ENCODE results near the gene GDF10. TPM values are rescaled to one million over a fixed set of nuclear protein-coding genes. Genes with fewer than 3 reads are reported as not detected.

GDF10 gene
- total and polyA plus RNA-seq, 5 donors from 2014 or later, result not detected

DNA sequence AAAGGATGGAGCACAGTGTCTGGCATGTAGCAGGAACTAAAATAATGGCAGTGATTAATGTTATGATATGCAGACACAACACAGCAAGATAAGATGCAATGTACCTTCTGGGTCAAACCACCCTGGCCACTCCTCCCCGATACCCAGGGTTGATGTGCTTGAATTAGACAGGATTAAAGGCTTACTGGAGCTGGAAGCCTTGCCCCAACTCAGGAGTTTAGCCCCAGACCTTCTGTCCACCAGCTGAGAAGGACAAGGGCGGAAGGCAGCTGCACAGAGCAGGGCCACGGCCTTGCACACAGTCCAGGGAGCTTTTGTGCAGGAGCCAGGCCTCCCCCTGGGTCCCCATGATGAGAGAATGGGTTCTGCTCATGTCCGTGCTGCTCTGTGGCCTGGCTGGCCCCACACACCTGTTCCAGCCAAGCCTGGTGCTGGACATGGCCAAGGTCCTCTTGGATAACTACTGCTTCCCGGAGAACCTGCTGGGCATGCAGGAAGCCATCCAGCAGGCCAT is 48.2 kb downstream of the GDF10 start, which contains the start of gene RBP3:
RBP3 (plus strand) TSS at position 226 of the 514 bp plus-strand sequence; CDS start at position 348, 122 bp downstream.
- no peak within 1 kb of the TSS for H3K4me3 Mint-ChIP-seq
- Histone ChIP-seq H3K27ac (ENCODE audit: insufficient read depth, low read length, poor library complexity, severe bottlenecking) (no peak within 1 kb of the TSS), H3K36me3 (ENCODE audit: control insufficient read depth, insufficient read depth, low read length) (no peaks in the 10 kb centered on the region), H3K4me3 (ENCODE audit: low read depth, low read length) (no peak within 1 kb of the TSS), H3K4me1 (ENCODE audit: control insufficient read depth, insufficient read depth, low read length, poor library complexity, severe bottlenecking) (no peaks in the 10 kb centered on the region), H3K27me3 (ENCODE audit: control insufficient read depth, insufficient read depth, low read length) (no peaks in the 10 kb centered on the region), H3K9me3 (ENCODE audit: control insufficient read depth in 2 of 2, low read length in 2 of 2) (no peaks in the 10 kb centered on the region)
- no peaks in the 10 kb centered on the region for H3K4me1 Mint-ChIP-seq
- no peak for ATAC-seq (ENCODE audit: low read depth in 2 of 2)
- H3K9me3 Mint-ChIP-seq, result no peaks in the 10 kb centered on the region
- H3K27ac Mint-ChIP-seq, result no peak within 1 kb of the TSS
- no peak for DNase-seq
- peaks cover 6% of the 10 kb centered on the region for H3K27me3 Mint-ChIP-seq
- H3K36me3 Mint-ChIP-seq, result no peaks in the 10 kb centered on the region

DNA sequence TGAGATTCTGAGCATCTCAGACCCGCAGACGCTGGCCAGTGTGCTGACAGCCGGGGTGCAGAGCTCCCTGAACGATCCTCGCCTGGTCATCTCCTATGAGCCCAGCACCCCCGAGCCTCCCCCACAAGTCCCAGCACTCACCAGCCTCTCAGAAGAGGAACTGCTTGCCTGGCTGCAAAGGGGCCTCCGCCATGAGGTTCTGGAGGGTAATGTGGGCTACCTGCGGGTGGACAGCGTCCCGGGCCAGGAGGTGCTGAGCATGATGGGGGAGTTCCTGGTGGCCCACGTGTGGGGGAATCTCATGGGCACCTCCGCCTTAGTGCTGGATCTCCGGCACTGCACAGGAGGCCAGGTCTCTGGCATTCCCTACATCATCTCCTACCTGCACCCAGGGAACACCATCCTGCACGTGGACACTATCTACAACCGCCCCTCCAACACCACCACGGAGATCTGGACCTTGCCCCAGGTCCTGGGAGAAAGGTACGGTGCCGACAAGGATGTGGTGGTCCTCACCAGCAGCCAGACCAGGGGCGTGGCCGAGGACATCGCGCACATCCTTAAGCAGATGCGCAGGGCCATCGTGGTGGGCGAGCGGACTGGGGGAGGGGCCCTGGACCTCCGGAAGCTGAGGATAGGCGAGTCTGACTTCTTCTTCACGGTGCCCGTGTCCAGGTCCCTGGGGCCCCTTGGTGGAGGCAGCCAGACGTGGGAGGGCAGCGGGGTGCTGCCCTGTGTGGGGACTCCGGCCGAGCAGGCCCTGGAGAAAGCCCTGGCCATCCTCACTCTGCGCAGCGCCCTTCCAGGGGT is 48.9 kb downstream of the GDF10 start:
- Histone ChIP-seq H3K27me3 (ENCODE audit: control insufficient read depth, insufficient read depth, low read length) (no peaks in the 10 kb centered on the region), H3K4me3 (ENCODE audit: low read depth, low read length) (no peak overlapping the region), H3K4me1 (ENCODE audit: control insufficient read depth, insufficient read depth, low read length, poor library complexity, severe bottlenecking) (no peaks in the 10 kb centered on the region), H3K9me3 (ENCODE audit: control insufficient read depth in 2 of 2, low read length in 2 of 2) (no peaks in the 10 kb centered on the region), H3K27ac (ENCODE audit: insufficient read depth, low read length, poor library complexity, severe bottlenecking) (no peak overlapping the region), H3K36me3 (ENCODE audit: control insufficient read depth, insufficient read depth, low read length) (no peaks in the 10 kb centered on the region)
- no peak for ATAC-seq (ENCODE audit: low read depth in 2 of 2)
- Mint-ChIP-seq H3K27ac (no peak overlapping the region), H3K36me3 (no peaks in the 10 kb centered on the region), H3K4me3 (no peak overlapping the region), H3K9me3 (no peaks in the 10 kb centered on the region), H3K4me1 (no peaks in the 10 kb centered on the region), H3K27me3 (peaks cover 6% of the 10 kb centered on the region)
- DNase-seq, result no peak

DNA sequence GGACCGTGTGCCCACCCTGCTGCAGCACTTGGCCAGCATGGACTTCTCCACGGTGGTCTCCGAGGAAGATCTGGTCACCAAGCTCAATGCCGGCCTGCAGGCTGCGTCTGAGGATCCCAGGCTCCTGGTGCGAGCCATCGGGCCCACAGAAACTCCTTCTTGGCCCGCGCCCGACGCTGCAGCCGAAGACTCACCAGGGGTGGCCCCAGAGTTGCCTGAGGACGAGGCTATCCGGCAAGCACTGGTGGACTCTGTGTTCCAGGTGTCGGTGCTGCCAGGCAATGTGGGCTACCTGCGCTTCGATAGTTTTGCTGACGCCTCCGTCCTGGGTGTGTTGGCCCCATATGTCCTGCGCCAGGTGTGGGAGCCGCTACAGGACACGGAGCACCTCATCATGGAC is 49.5 kb downstream of the GDF10 start:
- no peaks in the 10 kb centered on the region for H3K9me3 ChIP-seq (ENCODE audit: control insufficient read depth in 2 of 2, low read length in 2 of 2)
- H3K36me3 ChIP-seq (ENCODE audit: control insufficient read depth, insufficient read depth, low read length), result no peaks in the 10 kb centered on the region
- H3K4me1 ChIP-seq (ENCODE audit: control insufficient read depth, insufficient read depth, low read length, poor library complexity, severe bottlenecking), result no peaks in the 10 kb centered on the region
- Mint-ChIP-seq H3K9me3 (no peaks in the 10 kb centered on the region), H3K27ac (no peak overlapping the region), H3K4me3 (no peak overlapping the region), H3K4me1 (no peaks in the 10 kb centered on the region), H3K36me3 (no peaks in the 10 kb centered on the region), H3K27me3 (peaks cover 6% of the 10 kb centered on the region)
- no peak overlapping the region for H3K27ac ChIP-seq (ENCODE audit: insufficient read depth, low read length, poor library complexity, severe bottlenecking)
- ATAC-seq (ENCODE audit: low read depth in 2 of 2), result no peak
- H3K27me3 ChIP-seq (ENCODE audit: control insufficient read depth, insufficient read depth, low read length), result no peaks in the 10 kb centered on the region
- H3K4me3 ChIP-seq (ENCODE audit: low read depth, low read length), result no peak overlapping the region
- no peak for DNase-seq

DNA sequence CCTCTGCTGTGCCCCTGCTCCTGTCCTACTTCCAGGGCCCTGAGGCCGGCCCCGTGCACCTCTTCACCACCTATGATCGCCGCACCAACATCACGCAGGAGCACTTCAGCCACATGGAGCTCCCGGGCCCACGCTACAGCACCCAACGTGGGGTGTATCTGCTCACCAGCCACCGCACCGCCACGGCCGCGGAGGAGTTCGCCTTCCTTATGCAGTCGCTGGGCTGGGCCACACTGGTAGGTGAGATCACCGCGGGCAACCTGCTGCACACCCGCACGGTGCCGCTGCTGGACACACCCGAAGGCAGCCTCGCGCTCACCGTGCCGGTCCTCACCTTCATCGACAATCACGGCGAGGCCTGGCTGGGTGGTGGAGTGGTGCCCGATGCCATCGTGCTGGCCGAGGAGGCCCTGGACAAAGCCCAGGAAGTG is 50.0 kb downstream of the GDF10 start:
- no peak for DNase-seq
- Mint-ChIP-seq H3K4me3 (no peak overlapping the region), H3K9me3 (no peaks in the 10 kb centered on the region), H3K27me3 (peaks cover 6% of the 10 kb centered on the region), H3K36me3 (no peaks in the 10 kb centered on the region), H3K27ac (no peak overlapping the region), H3K4me1 (no peaks in the 10 kb centered on the region)
- Histone ChIP-seq H3K27me3 (ENCODE audit: control insufficient read depth, insufficient read depth, low read length) (no peaks in the 10 kb centered on the region), H3K27ac (ENCODE audit: insufficient read depth, low read length, poor library complexity, severe bottlenecking) (no peak overlapping the region), H3K4me1 (ENCODE audit: control insufficient read depth, insufficient read depth, low read length, poor library complexity, severe bottlenecking) (no peaks in the 10 kb centered on the region), H3K9me3 (ENCODE audit: control insufficient read depth in 2 of 2, low read length in 2 of 2) (no peaks in the 10 kb centered on the region), H3K4me3 (ENCODE audit: low read depth, low read length) (no peak overlapping the region), H3K36me3 (ENCODE audit: control insufficient read depth, insufficient read depth, low read length) (no peaks in the 10 kb centered on the region)
- no peak for ATAC-seq (ENCODE audit: low read depth in 2 of 2)

DNA sequence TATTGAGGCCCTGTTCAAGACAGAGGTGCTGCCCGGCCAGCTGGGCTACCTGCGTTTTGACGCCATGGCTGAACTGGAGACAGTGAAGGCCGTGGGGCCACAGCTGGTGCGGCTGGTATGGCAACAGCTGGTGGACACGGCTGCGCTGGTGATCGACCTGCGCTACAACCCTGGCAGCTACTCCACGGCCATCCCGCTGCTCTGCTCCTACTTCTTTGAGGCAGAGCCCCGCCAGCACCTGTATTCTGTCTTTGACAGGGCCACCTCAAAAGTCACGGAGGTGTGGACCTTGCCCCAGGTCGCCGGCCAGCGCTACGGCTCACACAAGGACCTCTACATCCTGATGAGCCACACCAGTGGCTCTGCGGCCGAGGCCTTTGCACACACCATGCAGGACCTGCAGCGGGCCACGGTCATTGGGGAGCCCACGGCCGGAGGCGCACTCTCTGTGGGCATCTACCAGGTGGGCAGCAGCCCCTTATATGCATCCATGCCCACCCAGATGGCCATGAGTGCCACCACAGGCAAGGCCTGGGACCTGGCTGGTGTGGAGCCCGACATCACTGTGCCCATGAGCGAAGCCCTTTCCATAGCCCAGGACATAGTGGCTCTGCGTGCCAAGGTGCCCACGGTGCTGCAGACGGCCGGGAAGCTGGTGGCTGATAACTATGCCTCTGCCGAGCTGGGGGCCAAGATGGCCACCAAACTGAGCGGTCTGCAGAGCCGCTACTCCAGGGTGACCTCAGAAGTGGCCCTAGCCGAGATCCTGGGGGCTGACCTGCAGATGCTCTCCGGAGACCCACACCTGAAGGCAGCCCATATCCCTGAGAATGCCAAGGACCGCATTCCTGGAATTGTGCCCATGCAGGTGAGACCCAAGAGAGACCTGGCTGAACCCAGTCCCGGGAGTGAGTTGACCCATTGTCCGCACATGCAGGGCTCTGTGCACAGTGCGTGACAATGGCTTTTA is 51.0 kb downstream of the GDF10 start:
- Mint-ChIP-seq H3K4me1 (no peaks in the 10 kb centered on the region), H3K36me3 (no peaks in the 10 kb centered on the region), H3K27ac (no peak overlapping the region), H3K4me3 (no peak overlapping the region), H3K27me3 (peaks cover 6% of the 10 kb centered on the region), H3K9me3 (no peaks in the 10 kb centered on the region)
- Histone ChIP-seq H3K9me3 (ENCODE audit: control insufficient read depth in 2 of 2, low read length in 2 of 2) (no peaks in the 10 kb centered on the region), H3K27me3 (ENCODE audit: control insufficient read depth, insufficient read depth, low read length) (no peaks in the 10 kb centered on the region), H3K27ac (ENCODE audit: insufficient read depth, low read length, poor library complexity, severe bottlenecking) (no peak overlapping the region), H3K36me3 (ENCODE audit: control insufficient read depth, insufficient read depth, low read length) (no peaks in the 10 kb centered on the region), H3K4me3 (ENCODE audit: low read depth, low read length) (no peak overlapping the region), H3K4me1 (ENCODE audit: control insufficient read depth, insufficient read depth, low read length, poor library complexity, severe bottlenecking) (no peaks in the 10 kb centered on the region)
- DNase-seq (no peak), ATAC-seq (ENCODE audit: low read depth in 2 of 2) (no peak)

DNA sequence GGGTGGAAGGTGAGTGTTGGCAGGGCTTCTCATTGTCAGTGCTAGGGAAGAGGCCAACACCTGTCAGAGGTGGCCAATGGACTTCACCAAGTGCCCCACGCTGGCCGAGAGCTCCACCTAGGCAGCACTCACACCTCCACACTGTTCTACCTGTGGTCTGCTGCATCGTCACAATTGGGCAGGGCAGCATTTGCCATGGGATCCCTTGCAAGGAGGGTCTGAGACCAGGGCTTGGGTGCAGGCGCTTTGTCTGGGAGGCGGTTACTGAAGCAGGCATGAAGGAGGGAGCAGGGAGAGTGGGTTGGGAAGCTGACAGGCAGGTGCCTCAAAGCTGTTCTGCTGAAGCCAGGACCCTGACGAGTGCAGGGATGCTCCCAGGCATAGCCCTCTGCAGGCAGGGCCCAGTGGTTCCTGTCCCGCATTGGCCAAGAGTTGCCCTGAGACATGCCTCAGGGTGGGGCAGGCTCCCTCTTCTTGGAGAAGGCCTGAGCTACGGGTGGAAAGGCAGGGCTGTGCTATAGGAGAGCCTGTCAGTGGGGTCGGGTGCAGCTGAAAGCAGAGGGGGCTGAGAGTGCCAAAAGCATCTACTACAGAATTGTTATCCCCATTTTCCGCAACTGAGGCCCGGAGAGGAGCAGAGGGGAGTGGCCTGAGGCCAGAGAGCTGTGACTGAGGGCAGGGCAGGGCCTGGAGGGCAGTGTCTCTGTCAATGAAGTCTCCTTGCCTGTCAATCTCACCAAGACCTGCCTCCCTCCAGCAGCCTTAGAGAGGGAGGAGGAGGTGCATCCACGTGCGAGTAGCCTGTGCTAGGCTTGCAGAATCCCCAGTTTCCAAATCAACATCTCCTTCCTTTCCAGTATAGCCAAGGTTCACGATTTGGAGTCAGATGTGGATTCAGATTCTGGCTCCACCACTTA is 52.2 kb downstream of the GDF10 start:
- Histone ChIP-seq H3K27ac (ENCODE audit: insufficient read depth, low read length, poor library complexity, severe bottlenecking) (no peak overlapping the region), H3K27me3 (ENCODE audit: control insufficient read depth, insufficient read depth, low read length) (no peaks in the 10 kb centered on the region), H3K36me3 (ENCODE audit: control insufficient read depth, insufficient read depth, low read length) (no peaks in the 10 kb centered on the region), H3K9me3 (ENCODE audit: control insufficient read depth in 2 of 2, low read length in 2 of 2) (no peaks in the 10 kb centered on the region), H3K4me1 (ENCODE audit: control insufficient read depth, insufficient read depth, low read length, poor library complexity, severe bottlenecking) (no peaks in the 10 kb centered on the region), H3K4me3 (ENCODE audit: low read depth, low read length) (no peak overlapping the region)
- H3K9me3 Mint-ChIP-seq, result no peaks in the 10 kb centered on the region
- no peak for DNase-seq
- no peak overlapping the region for H3K27ac Mint-ChIP-seq
- no peak for ATAC-seq (ENCODE audit: low read depth in 2 of 2)
- no peaks in the 10 kb centered on the region for H3K4me1 Mint-ChIP-seq
- H3K27me3 Mint-ChIP-seq, result peaks cover 6% of the 10 kb centered on the region
- no peak overlapping the region for H3K4me3 Mint-ChIP-seq
- no peaks in the 10 kb centered on the region for H3K36me3 Mint-ChIP-seq

DNA sequence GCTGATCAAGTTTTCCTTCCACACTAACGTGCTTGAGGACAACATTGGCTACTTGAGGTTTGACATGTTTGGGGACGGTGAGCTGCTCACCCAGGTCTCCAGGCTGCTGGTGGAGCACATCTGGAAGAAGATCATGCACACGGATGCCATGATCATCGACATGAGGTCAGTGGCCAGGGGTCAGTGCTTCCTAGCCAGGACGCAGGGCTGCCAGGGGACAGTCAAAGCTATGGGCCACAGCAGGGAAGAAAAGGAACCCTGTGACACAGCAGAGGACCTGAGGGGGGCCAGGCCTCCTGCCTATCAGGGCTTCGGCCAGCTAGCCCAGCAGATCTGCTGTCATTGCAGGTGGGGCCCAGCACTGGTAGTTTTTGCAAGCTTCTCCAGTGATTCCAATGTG is 53.4 kb downstream of the GDF10 start:
- ATAC-seq (ENCODE audit: low read depth in 2 of 2), result no peak
- Histone ChIP-seq H3K27ac (ENCODE audit: insufficient read depth, low read length, poor library complexity, severe bottlenecking) (no peak overlapping the region), H3K36me3 (ENCODE audit: control insufficient read depth, insufficient read depth, low read length) (no peaks in the 10 kb centered on the region), H3K9me3 (ENCODE audit: control insufficient read depth in 2 of 2, low read length in 2 of 2) (no peaks in the 10 kb centered on the region), H3K4me3 (ENCODE audit: low read depth, low read length) (no peak overlapping the region), H3K4me1 (ENCODE audit: control insufficient read depth, insufficient read depth, low read length, poor library complexity, severe bottlenecking) (no peaks in the 10 kb centered on the region), H3K27me3 (ENCODE audit: control insufficient read depth, insufficient read depth, low read length) (no peaks in the 10 kb centered on the region)
- no peaks in the 10 kb centered on the region for H3K36me3 Mint-ChIP-seq
- no peak overlapping the region for H3K4me3 Mint-ChIP-seq
- no peaks in the 10 kb centered on the region for H3K27me3 Mint-ChIP-seq
- no peak overlapping the region for H3K27ac Mint-ChIP-seq
- H3K9me3 Mint-ChIP-seq, result no peaks in the 10 kb centered on the region
- H3K4me1 Mint-ChIP-seq, result no peaks in the 10 kb centered on the region
- DNase-seq, result no peak

Measured in CD4-positive, CD25-positive, alpha-beta regulatory T cell (primary cell).